Measurements from ENCODE around the gene BOLA1.
"Not testable (repeated sequence)": the region's sequence is repeated elsewhere in the genome, so short reads cannot be mapped to it uniquely, and the experiment has no call there.

The BOLA1 gene

GRCh38 chr1:149932474-149932873 is 33.1 kb downstream of the BOLA1 start:
- DNase-seq = no peak

GRCh38 chr1:149933208-149933607 is 33.8 kb downstream of the BOLA1 start:
- DNase-seq = no peak

DNA sequence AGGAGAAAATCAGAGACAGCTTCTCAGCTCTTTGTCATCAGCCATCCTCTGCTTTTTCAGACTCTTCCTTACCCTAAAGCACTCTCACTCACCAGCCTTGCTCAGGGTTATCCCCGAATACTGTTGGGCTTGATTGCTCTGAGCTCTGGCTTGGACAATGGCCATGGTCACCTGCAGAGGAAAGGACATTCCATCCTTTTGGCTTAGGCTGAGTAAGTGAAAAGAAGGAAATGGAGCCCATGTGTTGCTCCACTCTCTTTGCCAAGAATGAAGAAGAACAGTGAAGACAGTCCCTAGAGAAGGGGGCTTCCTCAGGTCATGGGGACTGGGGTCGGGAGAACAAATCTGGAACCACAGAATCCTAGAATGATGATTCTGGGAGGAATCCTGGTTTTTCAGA is 35.0 kb downstream of the BOLA1 start:
- no peak for DNase-seq

- DNase-seq = peak; percentile 5
Observed at GRCh38 chr1:149936170-149936991, 37.0 kb downstream of the BOLA1 start, which contains the start of gene MTMR11. Gene MTMR11 (minus strand): TSS chr1:149936879. CDS start chr1:149936647, 232 bp downstream.

GRCh38 chr1:149936992-149937705 is 37.8 kb downstream of the BOLA1 start:
- DNase-seq = no peak

DNA sequence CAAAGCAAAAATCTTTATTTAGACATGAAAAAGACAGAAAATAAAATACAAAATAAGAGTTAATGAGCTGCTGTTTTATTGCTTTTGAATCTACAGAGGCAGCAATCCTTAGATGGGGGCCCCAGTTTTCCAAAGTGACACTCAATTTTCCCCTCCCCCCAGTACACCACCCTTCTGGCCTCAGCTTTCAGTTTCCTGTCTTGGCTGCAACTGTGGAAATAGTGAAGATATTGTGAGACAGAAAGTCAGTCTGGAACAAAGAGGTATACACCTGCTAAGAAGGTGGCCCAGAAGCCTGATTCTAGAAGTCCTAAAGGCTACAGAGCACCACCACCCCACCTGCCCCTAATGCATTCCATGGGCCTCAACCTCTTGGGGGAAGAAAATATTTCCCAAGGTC is 38.4 kb downstream of the BOLA1 start:
- DNase-seq = no peak

DNA sequence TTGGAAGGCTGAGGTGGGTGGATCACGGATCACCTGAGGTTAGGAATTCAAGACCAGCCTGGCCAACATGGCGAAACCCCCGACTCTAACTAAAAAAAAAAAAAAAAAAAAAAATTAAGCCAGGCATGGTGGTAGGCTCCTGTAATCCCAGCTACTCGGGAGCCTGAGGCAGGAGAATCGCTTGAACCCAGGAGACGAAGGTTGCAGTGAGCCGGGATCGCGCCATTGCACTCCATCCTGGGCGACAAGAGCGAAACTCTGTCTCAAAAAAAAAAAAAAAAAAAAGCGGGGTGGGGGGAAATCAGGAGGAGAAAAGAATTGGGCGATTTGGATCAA is 39.3 kb downstream of the BOLA1 start:
- DNase-seq = not testable (repeated sequence)

GRCh38 chr1:149940427-149940826 is 41.1 kb downstream of the BOLA1 start:
- no peak for DNase-seq

DNA sequence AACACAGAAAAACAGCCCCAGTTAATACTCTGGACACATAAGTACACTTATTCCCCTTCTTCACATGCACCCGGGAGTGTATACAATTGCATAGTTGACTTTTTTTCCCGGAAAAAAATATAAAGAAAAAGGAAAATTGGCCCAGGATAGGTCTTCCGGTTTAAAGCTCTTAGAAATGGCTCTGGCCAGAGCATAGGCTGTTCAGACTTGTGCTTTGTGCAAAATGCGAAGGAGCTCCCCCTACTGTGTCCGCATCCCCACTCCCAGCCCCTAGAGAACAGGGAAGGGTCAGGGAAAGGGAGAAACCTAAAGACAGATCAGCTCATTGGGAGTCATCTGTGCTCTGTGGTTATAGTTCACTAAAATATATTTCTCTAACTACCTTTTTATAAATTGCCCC is 42.8 kb downstream of the BOLA1 start:
- peak; percentile 47 for DNase-seq

DNA sequence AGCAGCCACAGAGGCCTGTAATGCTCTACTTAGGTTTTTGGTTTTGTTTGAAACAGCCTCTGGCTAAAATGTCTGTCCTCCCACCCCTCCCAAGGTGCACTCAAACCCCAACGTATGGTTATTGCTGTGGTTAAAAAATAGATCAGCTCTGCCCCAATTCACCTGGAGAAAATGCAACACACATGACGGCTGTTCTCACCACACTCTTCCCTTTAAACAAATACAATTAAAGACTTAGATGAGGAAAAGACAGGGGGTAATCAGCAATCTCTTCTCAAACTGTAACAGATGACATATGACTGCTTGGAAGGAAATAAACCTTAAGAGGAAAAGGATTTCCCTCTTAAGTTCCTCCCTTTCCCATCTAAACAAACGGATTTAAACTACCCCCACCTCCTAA is 43.5 kb downstream of the BOLA1 start:
- no peak for DNase-seq

GRCh38 chr1:149945206-149945605 is 45.8 kb downstream of the BOLA1 start:
- DNase-seq = peak; percentile 19

GRCh38 chr1:149949911-149950310 is 50.5 kb downstream of the BOLA1 start:
- DNase-seq = no peak
